ENCODE measurements around the gene SIK2.

Gene SIK2

DNA sequence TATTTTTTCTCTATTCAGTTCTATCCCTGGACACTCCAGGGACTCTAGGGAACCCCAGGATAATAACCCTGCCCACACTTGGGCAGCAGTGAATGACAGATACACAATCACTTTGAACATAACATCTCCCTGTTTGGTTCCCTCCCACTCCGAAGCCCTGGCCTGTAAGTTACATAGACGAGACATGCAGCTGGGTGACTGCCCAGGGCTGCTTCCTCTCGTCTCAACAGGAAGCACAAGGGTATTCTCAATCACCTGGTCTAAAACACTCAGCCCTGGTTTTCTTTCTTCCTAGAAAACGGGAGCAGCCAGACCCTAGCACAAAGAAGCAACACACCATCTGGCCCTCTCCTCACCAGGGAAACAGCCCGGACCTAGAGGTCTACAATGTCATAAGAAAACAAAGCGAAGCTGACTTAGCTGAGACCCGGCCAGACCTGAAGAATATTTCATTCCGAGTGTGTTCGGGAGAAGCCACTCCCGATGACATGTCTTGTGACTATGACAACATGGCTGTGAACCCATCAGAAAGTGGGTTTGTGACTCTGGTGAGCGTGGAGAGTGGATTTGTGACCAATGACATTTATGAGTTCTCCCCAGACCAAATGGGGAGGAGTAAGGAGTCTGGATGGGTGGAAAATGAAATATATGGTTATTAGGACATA lies 42.3 kb upstream of the SIK2 start:
- Histone ChIP-seq H3K27ac (no peak overlapping the region), H3K4me3 (ENCODE audit: low read depth, low read length) (no peak overlapping the region), H3K27me3 (ENCODE audit: control insufficient read depth, insufficient read depth, low read length) (no peaks in the 10 kb centered on the region), H3K36me3 (ENCODE audit: control insufficient read depth, insufficient read depth, low read length) (no peaks in the 10 kb centered on the region), H3K9me3 (ENCODE audit: control insufficient read depth, low read length) (no peaks in the 10 kb centered on the region), H3K9ac (no peak overlapping the region), H3K4me1 (no peaks in the 10 kb centered on the region), H3K4me2 (ENCODE audit: low read length) (no peak overlapping the region), H2AFZ (no peak overlapping the region), H3K79me2 (no peaks in the 10 kb centered on the region)
- TF ChIP-seq, protein P1, sequence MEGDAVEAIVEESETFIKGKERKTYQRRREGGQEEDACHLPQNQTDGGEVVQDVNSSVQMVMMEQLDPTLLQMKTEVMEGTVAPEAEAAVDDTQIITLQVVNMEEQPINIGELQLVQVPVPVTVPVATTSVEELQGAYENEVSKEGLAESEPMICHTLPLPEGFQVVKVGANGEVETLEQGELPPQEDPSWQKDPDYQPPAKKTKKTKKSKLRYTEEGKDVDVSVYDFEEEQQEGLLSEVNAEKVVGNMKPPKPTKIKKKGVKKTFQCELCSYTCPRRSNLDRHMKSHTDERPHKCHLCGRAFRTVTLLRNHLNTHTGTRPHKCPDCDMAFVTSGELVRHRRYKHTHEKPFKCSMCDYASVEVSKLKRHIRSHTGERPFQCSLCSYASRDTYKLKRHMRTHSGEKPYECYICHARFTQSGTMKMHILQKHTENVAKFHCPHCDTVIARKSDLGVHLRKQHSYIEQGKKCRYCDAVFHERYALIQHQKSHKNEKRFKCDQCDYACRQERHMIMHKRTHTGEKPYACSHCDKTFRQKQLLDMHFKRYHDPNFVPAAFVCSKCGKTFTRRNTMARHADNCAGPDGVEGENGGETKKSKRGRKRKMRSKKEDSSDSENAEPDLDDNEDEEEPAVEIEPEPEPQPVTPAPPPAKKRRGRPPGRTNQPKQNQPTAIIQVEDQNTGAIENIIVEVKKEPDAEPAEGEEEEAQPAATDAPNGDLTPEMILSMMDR (IDR thresholded peaks at IDR 0.05), result no peak

DNA sequence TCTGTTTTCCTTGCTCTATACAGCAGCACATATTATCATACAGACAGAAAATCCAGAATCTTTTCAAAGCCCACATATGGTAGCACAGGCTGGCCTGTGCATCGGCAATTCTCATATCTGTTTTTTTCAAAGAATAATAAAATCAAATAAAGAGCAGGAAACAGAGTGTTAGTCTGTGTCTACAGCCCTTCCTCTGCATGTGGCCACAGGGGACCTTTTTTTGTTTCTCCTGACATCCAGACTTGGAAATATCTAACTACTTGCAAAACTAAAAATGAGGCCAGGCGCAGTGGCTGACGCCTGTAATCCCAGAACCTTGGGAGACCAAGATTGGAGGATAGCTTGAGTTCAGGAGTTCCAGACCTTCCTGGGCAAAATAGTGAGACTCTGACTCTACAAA lies 41.4 kb upstream of the SIK2 start:
- Histone ChIP-seq H3K27ac (no peak overlapping the region), H2AFZ (no peak overlapping the region), H3K4me3 (ENCODE audit: low read depth, low read length) (no peak overlapping the region), H3K36me3 (ENCODE audit: control insufficient read depth, insufficient read depth, low read length) (no peaks in the 10 kb centered on the region), H3K27me3 (ENCODE audit: control insufficient read depth, insufficient read depth, low read length) (no peaks in the 10 kb centered on the region), H3K4me2 (ENCODE audit: low read length) (no peak overlapping the region), H3K9me3 (ENCODE audit: control insufficient read depth, low read length) (no peaks in the 10 kb centered on the region), H3K4me1 (no peaks in the 10 kb centered on the region), H3K79me2 (no peaks in the 10 kb centered on the region), H3K9ac (no peak overlapping the region)
- TF ChIP-seq, protein P1 (IDR thresholded peaks at IDR 0.05), result no peak

DNA sequence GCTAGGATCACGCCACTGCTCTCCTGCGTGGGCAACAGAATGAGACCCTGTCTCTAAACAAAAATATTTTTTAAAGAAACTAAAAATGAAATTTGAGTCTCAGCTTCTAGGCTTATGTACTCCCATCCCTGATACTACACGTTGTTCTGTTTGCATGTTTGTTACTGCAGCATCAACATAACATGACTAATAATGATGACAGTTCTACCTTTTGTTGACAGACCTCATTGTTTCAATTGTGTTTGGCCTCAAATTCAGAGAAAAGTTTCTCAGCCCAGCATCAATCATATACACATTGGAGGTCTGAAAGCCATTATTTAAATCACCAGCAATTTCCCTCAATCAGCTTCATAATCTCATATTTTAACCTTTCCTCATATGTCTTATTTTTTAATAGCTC lies 40.9 kb upstream of the SIK2 start:
- no peaks in the 10 kb centered on the region for H3K9me3 ChIP-seq (ENCODE audit: control insufficient read depth, low read length)
- H3K27ac ChIP-seq, result no peak overlapping the region
- H3K4me3 ChIP-seq (ENCODE audit: low read depth, low read length), result no peak overlapping the region
- TF ChIP-seq, protein P1 (IDR thresholded peaks at IDR 0.05), result no peak
- H3K27me3 ChIP-seq (ENCODE audit: control insufficient read depth, insufficient read depth, low read length), result no peaks in the 10 kb centered on the region
- H3K36me3 ChIP-seq (ENCODE audit: control insufficient read depth, insufficient read depth, low read length), result no peaks in the 10 kb centered on the region
- H3K9ac ChIP-seq, result no peak overlapping the region
- no peaks in the 10 kb centered on the region for H3K79me2 ChIP-seq
- H2AFZ ChIP-seq, result no peak overlapping the region
- H3K4me1 ChIP-seq, result no peaks in the 10 kb centered on the region
- no peak overlapping the region for H3K4me2 ChIP-seq (ENCODE audit: low read length)

DNA sequence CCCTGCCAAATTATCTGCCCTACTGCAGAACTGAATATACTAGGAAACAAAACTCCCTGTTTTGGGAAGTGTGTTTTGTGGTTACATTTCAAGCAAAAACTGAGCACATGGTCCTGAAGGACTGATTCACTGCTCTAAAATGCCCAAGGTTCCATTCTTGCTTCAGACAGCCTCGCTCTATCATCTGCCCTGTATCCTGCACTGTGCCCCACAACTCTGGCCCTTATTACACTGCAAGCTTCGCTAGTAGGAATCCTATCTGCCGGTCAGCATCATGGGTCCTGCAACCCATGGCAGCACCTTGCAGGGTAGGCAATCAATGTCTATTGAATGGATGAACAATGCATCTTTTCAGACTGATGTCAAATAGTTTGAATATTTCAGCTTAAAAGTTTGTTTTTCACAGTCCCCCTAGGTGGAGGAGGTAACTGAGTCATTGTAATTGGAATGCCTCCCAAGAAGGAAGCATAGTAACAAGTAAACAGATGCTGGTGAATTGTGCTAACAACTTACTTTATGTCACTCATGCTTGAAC lies 40.4 kb upstream of the SIK2 start:
- Histone ChIP-seq H3K36me3 (ENCODE audit: control insufficient read depth, insufficient read depth, low read length) (no peaks in the 10 kb centered on the region), H3K4me1 (no peaks in the 10 kb centered on the region), H3K79me2 (no peaks in the 10 kb centered on the region), H3K27ac (no peak overlapping the region), H3K9me3 (ENCODE audit: control insufficient read depth, low read length) (no peaks in the 10 kb centered on the region), H3K4me2 (ENCODE audit: low read length) (no peak overlapping the region), H3K9ac (no peak overlapping the region), H3K27me3 (ENCODE audit: control insufficient read depth, insufficient read depth, low read length) (no peaks in the 10 kb centered on the region), H3K4me3 (ENCODE audit: low read depth, low read length) (no peak overlapping the region), H2AFZ (no peak overlapping the region)
- TF ChIP-seq, protein P1 (IDR thresholded peaks at IDR 0.05), result no peak

Data from parathyroid adenoma (tissue), 2 donors.